Measurements from ENCODE around the gene PLAGL2. TPM values are rescaled to one million over a fixed set of nuclear protein-coding genes. Genes with fewer than 3 reads are reported as not detected.
"Not testable (repeated sequence)": the region's sequence is repeated elsewhere in the genome, so short reads cannot be mapped to it uniquely, and the experiment has no call there.

The PLAGL2 gene
- polyA plus RNA-seq, 4 donors = 14.5 to 22.2 (median 21.2) TPM

DNA sequence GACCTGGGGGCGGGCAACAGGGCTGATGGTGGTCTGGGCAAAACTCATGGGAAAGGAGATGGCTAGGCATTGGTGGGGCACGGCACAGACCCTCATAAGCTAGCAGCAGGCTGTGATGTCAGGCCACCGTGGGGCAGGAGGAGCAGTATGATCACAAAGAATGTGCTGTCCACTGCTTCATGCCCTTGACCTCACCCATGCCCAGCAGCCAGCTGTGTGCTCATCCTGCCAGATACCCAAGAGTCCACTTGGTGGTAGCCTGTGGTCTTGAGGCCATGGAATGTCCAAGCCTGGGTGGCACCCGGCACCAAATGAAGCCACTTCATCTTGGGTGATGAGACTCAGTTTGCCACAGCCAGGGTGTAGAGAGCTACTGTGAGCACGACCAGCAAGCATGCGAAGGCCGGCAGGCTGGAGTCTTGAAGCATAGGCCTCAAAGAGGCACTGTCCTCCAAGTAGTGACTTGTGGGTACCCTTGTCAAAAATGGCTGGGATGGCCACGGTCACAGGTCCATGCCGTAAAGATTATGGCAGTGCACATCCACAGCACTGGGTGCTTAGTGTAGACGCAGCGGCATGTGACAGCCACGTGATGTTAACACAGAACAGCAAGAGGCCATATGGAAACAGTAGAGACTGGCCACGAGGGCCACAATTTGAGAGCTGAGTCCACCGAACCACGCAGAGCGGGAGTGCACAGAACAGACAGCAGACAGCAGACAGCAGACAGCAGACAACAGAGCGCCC lies 19.0 kb downstream of the PLAGL2 start:
- DNase-seq (ENCODE audit: low read depth in 4 of 4, low spot score in 3 of 4) = no peak

DNA sequence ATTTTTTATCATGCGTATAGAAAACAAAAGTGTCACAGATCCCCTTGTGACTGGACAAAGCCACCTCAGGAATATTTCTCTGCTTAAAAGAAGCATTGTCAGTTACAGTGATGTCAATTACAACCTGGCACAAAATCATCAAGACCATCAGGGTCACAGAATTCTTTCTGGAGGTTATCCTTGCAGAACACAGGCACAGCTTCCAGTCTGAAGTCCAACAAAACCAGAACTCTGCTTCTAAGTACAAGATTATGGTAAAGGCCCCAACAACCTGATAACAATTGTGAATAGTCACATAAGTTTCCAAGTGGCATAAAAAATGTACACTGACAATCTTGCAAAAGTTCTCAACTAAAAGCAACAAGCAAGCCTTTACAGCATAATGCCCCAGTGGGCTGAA lies 21.0 kb downstream of the PLAGL2 start:
- DNase-seq (ENCODE audit: low read depth in 4 of 4, low spot score in 3 of 4) = no peak

DNA sequence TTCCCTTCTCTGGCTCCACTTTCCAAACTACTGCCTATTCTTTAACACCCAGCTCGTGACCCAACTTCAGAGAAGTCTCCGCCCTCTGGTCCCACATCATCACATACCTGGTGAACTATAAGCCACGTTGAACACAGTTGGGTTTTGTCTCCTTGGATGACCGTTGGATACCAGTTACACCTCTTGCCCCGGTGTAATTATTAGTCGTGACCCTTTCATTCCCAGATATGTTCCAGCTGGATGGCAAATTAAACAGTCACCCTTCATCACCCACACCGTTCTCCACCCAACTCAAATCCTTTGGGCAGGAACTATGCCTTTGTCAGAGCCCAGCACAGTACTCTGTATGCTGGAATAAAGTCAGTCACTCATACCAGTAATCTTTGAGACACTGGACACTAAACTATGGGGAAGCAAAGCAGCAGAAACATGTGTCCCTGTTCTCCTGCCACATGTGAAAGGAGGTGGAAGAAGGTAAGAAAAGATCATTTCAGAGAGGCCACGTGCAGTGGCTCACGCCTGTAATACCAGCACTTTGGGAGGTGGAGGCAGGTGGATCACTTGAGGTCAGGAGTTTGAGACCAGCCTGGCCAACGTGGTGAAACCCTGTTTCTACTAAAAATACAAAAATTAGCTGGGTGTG lies 22.5 kb downstream of the PLAGL2 start:
- DNase-seq (ENCODE audit: low read depth in 4 of 4, low spot score in 3 of 4) = no peak

DNA sequence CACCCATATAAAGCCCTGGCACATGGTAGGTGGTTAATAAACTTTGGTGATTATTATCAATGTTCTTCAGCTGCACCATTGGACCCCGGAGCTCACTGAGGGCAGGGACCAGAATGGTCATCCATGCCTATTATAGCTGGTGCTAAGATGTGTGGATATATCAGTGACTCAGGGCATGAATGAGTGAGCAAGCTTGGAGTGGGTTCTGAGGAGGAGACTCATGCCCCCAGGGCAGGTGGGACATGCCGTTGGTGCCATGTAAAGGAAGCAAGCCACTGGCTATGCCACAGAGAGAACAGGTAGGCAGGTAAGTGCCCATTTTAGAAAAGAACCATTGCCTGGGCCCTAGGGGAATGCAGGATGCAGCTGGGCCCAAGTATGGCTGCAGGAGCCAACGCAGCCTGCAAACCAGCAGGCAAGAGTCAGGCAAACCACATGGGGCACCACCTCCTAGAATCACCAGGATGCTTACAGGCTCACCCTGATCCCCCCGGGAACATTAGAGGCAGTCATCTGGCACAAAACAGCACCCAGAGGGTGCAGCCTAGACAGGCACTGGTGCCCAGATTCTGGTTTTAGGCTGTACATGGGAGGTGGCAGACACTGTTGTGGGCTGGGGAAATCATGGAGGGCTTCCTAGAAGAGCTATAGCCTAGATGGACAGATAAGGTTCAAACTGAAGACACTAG lies 23.5 kb downstream of the PLAGL2 start:
- DNase-seq (ENCODE audit: low read depth in 4 of 4, low spot score in 3 of 4) = no peak

DNA sequence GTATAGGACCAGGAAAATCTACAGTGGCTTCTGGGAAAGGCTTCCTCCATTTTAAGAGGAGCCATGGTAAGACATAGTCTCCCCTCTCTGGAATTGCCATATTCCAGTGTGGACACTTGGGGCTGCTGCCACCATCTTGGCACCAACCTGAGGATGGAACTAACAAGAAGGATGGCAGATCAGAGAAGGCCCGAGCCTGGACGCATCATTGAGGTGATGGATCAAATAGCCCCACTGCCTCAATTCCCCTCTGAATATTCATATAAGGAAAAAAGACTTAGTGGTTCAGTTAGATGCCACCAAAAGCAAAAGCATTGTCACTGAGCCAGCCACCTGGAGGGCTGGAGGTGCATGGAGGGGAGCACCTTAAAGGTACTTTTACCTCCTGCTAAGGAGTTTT lies 25.9 kb downstream of the PLAGL2 start:
- no peak for DNase-seq (ENCODE audit: low read depth in 4 of 4, low spot score in 3 of 4)

DNA sequence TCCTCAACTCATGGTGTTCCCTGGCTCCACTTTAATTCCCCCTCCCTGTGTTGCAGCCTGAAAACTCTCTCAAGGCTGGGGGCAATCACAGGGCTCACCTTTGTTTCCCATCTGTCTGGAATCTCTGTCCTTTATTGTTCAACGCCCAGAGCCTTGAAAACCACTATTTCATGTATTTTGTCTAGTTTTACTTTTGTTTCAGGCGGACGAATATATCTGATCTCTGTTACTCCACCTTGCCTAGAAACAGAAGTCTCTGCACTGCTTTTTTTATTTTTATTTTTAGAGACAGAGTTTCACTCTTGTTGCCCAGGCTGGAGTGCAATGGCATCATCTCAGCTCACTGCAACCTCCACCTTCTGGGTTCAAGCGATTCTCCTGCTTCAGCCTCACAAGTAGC lies 27.6 kb downstream of the PLAGL2 start:
- no peak for DNase-seq (ENCODE audit: low read depth in 4 of 4, low spot score in 3 of 4)

DNA sequence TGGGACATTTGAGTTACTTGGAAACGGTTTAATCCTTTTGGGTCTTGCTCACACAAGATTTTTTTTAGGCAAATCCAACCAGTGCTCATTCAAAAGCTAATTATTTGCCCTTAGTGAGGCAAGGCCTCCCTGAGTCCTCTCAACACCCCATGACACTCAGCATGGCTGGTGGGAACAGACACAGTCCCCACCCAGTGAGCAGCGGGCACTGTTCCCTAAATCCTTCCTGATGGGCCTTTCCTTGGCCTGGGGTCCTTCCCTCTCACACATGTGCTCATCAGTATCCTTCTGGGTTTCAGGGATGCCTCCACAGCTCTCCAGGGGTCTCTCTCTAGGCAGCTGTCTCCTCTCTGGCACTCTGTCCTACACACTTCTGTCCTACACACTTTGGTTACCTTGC lies 28.0 kb downstream of the PLAGL2 start:
- DNase-seq (ENCODE audit: low read depth in 4 of 4, low spot score in 3 of 4) = no peak

DNA sequence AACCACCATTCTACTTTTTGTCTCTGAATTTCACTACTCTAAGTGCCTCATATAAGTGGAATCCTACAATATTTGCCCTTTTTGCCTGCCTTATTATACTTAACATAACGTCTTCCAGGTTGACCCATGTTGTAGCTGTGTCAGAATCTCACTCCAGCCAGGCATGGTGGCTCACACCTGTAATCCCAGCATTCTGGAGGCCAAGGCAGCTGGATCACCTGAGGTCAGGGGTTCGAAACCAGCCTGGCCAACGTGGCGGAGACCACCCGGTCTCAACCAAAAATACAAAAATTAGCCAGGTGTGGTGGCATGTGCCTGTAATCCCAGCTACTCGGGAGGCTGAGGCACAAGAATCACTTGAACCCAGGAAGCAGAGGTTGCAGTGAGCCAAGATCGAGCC lies 29.8 kb downstream of the PLAGL2 start:
- DNase-seq (ENCODE audit: low read depth in 4 of 4, low spot score in 3 of 4) = not testable (repeated sequence)

DNA sequence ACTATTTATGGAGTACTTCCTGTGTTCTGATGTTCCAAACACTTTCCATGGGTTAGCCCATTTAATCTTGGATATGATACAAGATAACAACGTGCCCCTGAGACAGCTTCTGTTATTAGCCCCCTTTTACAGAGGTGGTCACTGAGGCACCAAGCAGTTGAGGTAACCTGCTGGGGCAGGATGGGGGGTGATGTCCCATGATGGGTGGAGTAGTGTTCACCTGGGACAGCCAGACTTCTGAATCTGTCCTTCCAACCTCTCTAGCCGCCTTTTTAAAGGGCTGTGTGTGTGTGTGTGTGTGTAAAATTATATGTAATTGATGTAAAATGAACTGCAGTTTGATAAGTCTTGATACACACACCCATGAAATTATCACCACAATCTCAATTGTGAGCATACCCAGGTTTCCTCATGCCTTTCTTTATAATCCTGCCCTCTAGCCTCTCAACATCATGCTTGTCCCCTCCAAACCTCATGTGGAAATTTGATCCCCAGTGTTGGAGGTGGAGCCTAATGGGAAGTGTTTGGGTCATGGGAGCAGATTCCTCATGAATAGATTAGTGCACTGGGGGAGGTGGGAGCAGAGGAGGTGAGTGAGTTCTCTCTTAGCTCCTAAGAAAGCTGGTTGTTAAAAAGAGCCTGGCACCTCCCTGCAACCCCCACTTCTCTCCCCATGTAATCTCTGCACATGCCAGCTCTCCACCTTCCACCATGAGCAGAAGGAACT lies 39.2 kb downstream of the PLAGL2 start:
- DNase-seq (ENCODE audit: low read depth in 4 of 4, low spot score in 3 of 4) = no peak

DNA sequence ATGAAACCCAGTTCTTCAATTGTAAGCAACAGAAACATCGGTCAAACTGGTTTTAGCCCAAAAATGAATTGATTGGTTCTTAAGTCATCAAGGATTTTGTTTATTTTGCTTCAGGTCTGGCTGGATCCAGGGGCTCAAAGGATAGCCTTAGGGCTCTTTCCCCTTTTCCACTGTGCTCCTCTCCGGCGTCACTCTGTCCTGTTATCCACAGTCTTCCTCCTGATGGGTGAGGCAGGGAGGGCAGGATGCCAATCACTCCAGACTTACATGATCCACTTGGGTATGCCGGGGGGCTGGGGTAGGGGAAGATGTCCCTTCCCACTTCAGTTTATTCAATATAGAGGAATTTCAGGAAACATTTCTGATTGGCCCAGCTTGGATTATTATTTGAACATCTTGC lies 40.0 kb downstream of the PLAGL2 start:
- no peak for DNase-seq (ENCODE audit: low read depth in 4 of 4, low spot score in 3 of 4)

DNA sequence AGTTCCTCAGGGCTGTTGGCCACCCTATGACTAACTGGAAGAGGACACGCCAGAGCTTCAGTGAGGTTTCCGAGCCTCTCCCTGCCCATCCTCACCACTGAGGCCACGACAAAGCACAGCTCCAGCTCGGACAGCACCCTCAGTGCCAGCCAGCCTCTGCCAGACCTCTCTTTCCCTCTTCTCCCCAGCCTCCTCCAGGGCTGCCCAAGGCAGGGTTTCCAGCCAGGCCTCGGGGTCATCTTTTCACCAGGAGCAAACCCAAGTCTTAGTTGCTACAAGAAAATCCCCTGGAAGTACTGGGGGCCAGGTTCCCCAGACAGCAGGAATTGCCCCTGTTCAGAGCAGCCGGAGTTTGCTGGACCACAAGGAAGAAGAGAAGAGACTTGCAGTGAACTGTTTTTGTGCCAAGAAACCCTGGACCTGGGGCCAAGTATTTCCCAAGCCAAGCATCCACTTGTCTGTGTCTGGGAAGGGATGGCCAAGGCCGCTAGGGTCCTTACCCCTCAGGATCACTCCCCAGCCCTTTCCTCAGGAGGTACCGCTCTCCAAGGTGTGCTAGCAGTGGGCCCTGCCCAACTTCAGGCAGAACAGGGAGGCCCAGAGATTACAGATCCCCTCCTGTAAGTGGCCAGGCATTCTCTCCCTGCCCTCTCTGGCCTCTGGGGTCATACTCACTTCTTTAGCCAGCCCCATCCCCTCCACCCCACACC lies 41.6 kb downstream of the PLAGL2 start:
- DNase-seq (ENCODE audit: low read depth in 4 of 4, low spot score in 3 of 4) = no peak

DNA sequence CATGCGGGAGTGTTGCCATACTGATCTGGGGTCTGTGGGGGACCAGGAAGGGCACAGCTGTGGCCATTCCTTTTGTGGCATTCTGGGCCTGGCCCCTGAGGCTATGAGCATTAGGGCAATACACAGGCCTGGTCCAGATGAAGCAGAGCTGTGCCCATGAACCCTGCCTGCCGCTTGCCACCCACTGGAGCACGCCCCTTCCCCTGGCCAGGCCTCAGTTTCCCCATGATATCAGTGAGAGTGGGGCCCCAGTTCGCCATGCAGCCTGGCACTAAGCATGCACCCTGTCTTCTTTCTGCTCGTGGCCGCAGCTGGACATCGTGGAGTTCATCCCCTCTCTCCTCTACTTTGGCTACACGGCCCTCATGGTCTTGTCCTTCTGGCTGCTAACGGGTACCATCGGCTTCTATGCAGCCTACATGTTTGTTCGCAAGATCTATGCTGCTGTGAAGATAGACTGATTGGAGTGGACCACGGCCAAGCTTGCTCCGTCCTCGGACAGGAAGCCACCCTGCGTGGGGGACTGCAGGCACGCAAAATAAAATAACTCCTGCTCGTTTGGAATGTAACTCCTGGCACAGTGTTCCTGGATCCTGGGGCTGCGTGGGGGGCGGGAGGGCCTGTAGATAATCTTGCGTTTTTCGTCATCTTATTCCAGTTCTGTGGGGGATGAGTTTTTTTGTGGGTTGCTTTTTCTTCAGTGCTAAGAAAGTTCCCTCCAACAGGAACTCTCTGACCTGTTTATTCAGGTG lies 42.4 kb downstream of the PLAGL2 start:
- DNase-seq (ENCODE audit: low read depth in 4 of 4, low spot score in 3 of 4) = no peak

DNA sequence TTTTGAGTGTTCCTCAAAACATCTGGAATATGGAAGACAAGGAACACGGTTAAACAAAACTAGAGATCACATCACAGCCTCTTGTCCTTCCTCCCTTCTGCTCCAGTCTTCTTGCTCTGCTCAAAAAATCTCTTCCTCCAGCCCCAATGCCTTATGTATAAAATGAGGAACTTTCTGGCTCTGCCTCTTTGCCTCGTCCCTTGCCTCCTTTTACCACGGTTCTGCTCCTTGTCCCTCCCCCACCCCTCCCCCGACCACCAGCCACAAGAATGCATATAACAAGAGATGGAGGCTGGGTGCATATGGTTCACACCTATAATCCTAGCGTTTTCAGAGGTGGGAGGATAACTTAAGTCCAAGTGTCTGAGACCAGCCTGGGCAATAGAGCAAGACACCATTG lies 43.6 kb downstream of the PLAGL2 start:
- no peak for DNase-seq (ENCODE audit: low read depth in 4 of 4, low spot score in 3 of 4)

DNA sequence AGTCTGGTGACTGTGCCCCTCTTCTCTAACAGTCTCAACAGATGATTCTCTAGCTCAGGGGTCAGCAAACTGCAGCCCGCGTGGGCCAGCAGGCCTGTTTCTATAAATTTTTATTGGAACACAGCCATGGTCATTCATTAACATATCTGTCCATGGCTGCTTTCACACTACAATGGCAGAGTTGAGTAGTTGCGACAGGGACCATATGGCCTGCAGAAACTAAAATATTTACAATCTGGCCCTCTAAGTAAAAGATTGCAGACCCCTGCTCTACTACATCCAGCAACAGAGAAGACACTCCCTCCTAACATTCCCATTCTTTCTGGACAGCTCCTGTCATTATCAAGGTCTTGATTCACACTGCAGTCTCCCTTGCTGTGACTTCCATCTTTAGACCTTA lies 45.2 kb downstream of the PLAGL2 start:
- no peak for DNase-seq (ENCODE audit: low read depth in 4 of 4, low spot score in 3 of 4)

DNA sequence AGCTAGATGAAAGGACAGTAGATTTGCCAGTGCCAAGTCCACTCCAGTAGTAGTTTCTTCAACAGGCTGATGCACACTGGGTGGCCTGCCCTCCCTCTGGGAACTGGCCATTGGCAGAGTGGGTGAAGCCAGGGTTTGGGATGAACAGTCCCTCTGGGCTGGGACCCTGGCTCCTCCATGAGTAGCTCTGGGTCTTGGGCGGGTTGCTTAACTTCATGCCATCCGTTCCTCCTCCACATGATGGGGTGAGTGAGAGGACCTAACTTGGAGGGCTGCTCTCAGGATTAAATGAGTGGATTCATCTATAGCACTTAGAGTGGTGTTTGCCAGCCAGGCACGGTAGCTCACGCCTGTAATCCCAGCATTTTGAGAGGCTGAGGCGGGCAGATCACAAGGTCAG lies 47.2 kb downstream of the PLAGL2 start:
- DNase-seq (ENCODE audit: low read depth in 4 of 4, low spot score in 3 of 4) = no peak

DNA sequence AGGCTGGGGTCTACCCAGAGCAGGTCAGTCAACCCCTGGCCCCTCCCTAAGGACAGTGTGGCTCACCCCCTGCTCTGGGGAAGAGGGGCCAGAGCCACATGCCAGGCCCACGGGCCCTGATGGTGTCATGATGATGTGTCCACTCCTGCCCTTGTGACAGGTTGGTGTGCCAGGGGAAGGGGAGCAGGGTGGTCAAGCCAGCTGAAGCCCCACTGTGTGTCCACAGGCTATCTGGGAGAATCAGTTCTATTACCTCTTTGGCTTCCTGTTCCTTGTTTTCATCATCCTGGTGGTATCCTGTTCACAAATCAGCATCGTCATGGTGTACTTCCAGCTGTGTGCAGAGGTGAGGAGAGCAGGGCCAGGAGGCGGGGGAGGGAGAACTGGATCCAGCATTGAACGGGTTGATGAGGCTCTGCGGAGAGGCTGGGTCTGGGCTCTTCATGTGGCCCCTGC lies 47.7 kb downstream of the PLAGL2 start:
- DNase-seq (ENCODE audit: low read depth in 4 of 4, low spot score in 3 of 4) = no peak

DNA sequence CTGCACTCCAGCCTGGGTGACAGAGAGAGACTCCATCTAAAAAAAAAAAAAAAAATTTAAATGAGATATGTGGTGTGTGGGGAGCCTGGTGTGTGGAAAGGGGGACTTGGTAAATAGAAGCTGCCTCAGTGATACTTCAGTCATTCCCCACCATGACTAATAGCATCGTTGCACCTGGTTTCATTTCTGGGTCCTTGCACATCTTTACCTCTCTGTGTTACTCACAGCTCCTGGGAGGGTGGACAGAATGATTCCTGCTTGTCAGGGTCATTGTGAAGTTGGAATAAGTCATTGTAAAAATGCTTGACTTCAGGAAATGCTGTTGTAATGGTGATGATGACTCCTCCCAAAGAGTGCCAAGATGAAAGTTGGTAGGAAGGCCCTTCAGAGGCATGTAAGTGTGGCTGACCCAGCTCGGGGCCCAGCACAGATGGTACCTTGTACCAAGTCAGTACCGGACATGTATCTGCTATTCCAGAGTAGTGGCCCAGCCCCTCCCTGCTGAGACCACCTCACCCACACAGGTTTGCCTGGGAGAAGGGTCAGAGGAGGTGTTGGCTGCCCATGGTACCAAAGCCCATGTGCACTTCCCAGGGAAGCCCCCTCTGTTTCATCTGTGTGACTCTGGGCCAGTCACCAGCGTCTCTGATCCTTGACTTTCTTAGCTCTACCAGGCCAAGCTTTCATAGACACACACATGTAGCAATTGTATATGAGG lies 48.4 kb downstream of the PLAGL2 start:
- DNase-seq (ENCODE audit: low read depth in 4 of 4, low spot score in 3 of 4) = no peak

DNA sequence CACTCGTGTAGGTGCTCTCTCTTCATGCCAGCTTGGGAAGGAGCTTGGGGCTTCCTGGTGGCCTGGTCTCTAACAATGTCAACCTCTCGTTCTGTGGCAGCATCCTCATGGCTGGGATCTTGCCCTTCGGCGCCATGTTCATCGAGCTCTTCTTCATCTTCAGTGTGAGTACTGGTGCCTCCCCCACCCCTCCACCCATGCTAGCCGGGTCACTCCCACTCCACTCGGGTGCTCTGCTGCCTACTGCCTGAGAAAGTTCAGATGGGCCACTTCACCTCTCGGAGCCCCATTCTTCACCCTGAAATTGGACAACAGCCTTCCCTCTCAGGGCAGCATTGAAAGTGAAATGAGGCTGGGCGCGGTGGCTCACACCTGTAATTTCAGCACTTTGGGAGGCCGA lies 49.2 kb downstream of the PLAGL2 start:
- DNase-seq (ENCODE audit: low read depth in 4 of 4, low spot score in 3 of 4) = no peak

DNA sequence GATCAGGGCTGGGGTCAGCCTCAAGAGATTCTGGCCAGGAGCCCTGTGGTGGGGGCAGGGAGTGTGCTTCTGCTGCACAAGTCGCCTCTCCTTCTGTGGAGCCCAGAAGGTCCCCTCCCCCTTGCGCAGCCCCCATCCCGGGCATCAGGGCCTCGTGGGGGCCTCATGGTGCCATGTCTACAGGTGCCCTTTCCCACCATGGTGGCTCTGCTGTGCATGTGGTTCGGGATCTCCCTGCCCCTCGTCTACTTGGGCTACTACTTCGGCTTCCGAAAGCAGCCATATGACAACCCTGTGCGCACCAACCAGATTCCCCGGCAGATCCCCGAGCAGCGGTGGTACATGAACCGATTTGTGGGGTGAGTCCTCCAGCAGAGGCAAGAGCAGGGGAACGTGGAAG lies 49.9 kb downstream of the PLAGL2 start:
- DNase-seq (ENCODE audit: low read depth in 4 of 4, low spot score in 3 of 4) = no peak
